ENCODE data around the gene PRKCA.

DNA sequence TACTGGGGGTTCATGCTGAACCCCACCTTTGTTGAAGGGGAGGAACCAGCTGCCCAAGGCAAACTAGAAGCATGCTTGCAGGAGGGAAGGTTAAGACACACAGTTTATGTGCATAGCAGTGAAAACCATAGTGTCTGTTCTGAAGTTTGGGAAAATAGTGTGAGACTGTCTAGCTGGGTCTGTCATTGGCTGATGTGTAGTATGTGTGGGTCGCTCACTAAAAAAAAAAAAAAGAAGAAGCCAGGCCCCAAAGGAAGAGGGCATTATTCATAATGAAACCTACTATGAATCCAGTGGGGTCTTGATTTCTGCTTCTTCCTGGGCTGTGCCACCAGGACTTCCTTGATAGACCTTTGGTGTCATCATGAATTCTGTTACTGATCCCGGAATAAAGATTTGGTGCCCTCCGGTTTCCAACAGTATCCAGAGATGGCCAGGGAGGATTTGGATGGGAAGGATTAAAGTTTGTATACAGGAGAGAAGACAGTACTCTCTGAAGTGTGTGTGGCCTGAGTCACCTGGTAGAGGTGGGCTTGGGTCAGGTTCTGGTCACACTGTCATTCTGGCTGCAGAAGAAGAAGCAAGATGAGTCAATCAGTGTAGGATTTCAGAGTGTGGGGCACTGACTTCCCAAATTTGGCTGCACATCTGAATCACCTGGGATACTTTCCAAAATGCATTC lies 220.3 kb downstream of the PRKCA start:
- TF ChIP-seq IRF1 (CRISPR knock-in tag; IDR thresholded peaks at IDR 0.05): no peak
- TF ChIP-seq CREB1 (CRISPR knock-in tag; IDR thresholded peaks at IDR 0.05): no peak
- TF ChIP-seq CTCF (IDR thresholded peaks at IDR 0.05): no peak
- TF ChIP-seq ZBTB21 (CRISPR knock-in tag; IDR thresholded peaks at IDR 0.05; ENCODE audit: borderline replicate concordance): no peak
- TF ChIP-seq E2F1 (CRISPR knock-in tag; IDR thresholded peaks at IDR 0.05): no peak
- TF ChIP-seq, protein P1, sequence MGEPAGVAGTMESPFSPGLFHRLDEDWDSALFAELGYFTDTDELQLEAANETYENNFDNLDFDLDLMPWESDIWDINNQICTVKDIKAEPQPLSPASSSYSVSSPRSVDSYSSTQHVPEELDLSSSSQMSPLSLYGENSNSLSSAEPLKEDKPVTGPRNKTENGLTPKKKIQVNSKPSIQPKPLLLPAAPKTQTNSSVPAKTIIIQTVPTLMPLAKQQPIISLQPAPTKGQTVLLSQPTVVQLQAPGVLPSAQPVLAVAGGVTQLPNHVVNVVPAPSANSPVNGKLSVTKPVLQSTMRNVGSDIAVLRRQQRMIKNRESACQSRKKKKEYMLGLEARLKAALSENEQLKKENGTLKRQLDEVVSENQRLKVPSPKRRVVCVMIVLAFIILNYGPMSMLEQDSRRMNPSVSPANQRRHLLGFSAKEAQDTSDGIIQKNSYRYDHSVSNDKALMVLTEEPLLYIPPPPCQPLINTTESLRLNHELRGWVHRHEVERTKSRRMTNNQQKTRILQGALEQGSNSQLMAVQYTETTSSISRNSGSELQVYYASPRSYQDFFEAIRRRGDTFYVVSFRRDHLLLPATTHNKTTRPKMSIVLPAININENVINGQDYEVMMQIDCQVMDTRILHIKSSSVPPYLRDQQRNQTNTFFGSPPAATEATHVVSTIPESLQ (CRISPR knock-in tag; IDR thresholded peaks at IDR 0.05): no peak

Measured in WTC11 (cell line).